GM19468 (cell line): Measurements from ENCODE around the gene NMNAT1.
"Not testable (repeated sequence)": the region's sequence is repeated elsewhere in the genome, so short reads cannot be mapped to it uniquely, and the experiment has no call there.

ENCODE experiments used
- ATAC-seq: cut with Tn5 transposase; IDR thresholded peaks from one replicate; pipeline ENCODE4 v1.9.1; 2021; ENCODE audit warnings: mild to moderate bottlenecking, moderate library complexity, moderate number of reproducible peaks; ENCODE audit not compliant: unreplicated experiment; ENCODE audit errors: extremely low read depth

NMNAT1 gene

DNA sequence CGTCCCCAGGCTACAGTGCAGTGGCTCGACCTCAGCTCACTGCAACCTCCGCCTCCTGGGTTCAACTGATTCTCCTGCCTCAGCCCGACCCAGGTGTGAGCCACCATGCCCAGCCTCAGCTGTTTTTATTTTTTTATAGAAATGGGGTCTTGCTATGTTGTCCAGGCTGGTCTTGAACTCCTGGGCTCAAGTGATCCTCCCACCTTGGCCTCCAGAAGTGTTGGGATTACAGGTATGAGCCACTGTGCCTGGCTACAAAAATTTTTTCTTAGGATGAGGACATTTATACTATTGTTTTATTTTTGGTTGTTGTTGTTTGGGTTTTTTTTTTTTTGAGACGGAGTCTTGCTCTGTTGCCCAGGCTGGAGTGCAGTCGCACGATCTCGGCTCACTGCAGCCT lies 62.0 kb downstream of the NMNAT1 start:
- ATAC-seq, result not testable (repeated sequence)

DNA sequence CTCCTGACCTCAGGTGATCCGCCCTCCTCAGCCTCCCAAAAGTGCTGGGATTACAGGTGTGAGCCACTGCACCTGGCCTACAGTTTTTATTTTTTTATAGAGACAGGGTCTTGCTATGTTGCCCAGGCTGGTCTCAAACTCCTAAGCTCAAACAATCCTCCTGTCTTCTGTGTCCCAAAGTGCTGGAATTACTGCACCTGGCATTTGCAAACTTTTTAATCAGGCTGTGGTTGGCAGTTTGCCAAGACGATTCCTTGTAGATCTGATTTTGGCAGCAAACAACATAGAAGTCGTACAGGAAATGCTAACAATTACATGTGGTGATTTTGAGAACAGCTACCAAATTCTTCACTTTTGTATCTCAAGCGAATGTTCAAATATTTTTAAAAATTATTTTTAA lies 63.9 kb downstream of the NMNAT1 start:
- no peak for ATAC-seq

- ATAC-seq, result no peak
Measured at GRCh38 chr1:10014016-10014415, 70.7 kb downstream of the NMNAT1 start.

GRCh38 chr1:10019561-10019960 lies 76.3 kb downstream of the NMNAT1 start:
- ATAC-seq, result no peak

DNA sequence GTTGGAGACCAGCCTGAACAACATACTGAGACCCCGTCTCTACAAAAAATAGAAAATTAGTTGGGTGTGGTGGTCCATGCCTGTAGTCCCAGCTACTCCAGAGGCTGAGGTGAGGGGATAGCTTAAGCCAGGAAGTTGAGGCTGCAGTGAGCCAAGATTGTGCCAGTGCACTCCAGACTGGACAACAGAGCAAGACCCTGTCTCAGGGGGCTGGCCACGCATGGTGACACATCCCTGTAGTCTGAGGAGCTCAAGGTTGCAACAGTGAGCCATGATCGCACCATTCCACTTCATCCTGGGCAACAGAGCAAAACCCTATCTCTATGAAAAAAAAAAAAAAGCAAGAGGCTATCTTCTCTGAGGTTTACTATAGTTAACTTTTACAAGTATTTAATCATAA lies 76.8 kb downstream of the NMNAT1 start:
- no peak for ATAC-seq

DNA sequence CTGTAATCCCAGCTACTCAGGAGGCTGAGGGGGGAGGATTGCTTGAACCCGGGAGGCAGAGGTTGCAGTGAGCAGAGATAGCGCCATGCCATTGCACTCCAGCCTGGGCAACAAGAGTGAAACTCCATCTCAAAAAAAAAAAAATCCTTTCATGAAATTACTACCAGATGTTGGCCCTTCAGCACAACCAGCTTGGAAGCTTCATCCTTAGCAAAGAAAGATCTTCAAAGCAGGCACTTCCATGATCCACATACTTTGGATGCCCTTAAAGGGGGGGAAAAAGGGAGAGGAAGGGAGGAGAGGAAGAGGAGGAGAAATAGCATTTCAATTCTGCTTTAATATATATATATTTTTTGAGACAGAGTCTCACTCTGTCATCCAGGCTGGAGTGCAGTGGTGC lies 77.4 kb downstream of the NMNAT1 start:
- not testable (repeated sequence) for ATAC-seq

- ATAC-seq, result not testable (repeated sequence)
Measured at GRCh38 chr1:10021992-10022391, 78.7 kb downstream of the NMNAT1 start.

DNA sequence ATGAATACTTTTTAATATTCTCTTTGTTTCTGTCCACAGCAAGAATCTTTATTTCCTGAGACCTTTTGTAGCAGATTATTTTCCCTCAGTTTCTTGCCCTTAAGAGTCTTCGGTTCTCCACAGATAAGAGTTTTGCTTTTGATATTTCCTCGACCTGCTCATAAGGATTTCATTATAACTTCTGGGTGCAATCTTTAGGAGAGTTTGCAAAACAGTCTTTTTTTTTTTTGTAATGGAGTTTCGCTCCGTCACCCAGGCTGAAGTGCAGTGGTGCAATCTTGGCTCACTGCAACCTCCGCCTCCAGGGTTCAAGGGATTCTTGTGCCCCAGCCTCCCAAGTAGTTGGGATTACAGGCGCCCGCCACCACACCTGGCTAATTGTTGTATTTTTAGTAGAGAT lies 79.4 kb downstream of the NMNAT1 start:
- ATAC-seq, result no peak

- no peak for ATAC-seq
Measured at GRCh38 chr1:10025354-10025753, 82.1 kb downstream of the NMNAT1 start.

DNA sequence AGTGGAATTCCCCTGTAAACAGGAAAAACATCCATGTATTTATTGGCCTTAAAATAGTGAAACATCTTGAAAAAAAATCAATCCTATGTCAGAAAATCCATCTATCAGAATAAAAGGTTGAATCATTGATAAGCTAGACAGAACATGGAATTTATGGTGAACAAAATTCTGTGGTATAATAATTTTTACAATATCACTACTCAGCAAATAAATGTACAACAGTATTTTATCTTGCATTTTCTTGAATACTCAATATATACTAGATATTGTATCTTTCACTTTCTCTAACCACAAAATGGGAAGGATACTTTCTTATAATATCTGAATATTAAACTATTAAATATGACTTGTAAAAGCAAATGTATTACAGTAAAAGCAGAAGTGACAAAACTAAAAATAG lies 83.8 kb downstream of the NMNAT1 start:
- no peak for ATAC-seq

GRCh38 chr1:10028956-10029500 lies 85.8 kb downstream of the NMNAT1 start:
- ATAC-seq, result not testable (repeated sequence)

DNA sequence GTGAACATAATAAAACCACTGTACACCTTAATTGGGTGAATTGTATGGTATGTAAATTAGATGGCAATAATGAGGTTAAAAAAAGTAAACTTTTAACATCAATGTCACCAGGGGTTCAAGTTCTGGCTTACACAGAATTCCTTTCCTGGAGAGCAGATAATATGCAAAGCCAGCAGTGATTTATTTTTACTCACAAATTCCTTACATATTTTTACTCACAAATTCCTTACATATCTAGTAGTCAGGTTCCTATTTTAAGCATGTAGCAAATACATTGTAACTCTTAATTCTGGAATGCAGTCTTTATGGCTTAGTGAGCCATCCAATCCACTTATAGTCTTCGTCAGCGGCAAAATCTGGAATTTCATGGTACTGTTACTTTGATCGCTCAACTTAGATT lies 88.2 kb downstream of the NMNAT1 start:
- ATAC-seq, result no peak

- ATAC-seq, result peak; percentile 94
Measured at GRCh38 chr1:10032590-10033358, 89.5 kb downstream of the NMNAT1 start, which contains the start of gene UBE4B. Gene UBE4B (plus strand): TSS chr1:10032958. CDS start chr1:10033671, 713 bp downstream.

DNA sequence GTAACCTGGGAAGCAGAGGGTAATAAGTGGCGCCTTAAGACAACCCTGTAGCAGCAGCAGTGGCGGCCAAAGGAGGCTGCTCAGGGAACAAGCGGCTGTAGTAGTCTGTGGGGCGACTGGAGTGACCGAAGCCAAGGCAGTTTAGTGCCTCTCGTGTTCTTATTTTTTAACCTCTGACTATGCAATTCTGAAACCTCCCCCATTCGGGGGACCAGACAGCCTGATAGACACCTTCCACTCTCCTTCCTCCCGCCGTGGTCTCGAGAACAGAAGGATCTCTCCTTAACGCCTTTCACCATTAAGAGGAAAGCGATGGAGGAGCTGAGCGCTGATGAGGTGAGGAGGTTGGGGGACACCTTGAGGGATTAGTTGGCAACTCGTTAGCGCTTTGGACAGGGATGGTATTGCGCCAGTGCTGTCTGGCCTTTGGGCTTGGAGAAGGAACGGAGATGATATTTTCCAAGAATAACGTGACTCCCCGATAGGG lies 90.1 kb downstream of the NMNAT1 start:
- no peak for ATAC-seq
